Sigmoid colon (tissue), 4 donors: ENCODE measurements around the gene VAT1L.

Experiments
- CTCF ChIP-seq, 4 experiments: fragments of 450-650 bp in 3 of 4; fragments of 200-600 bp in 1 of 4; IDR thresholded peaks; one replicate each; pipeline ENCODE4 v1.5.1; 2016 to 2019; ENCODE audit warnings: antibody characterized with exemption in 4 of 4, mild to moderate bottlenecking in 3 of 4, moderate library complexity in 2 of 4
- EP300 ChIP-seq, 4 donors: sonication (generic); formaldehyde crosslinking; IDR thresholded peaks; one replicate each; pipeline ENCODE4 v1.6.1; 2017; ENCODE audit warnings: antibody characterized with exemption in 4 of 4
- POLR2A ChIP-seq, 2 donors: fragments of 450-650 bp; IDR thresholded peaks; one replicate each; pipeline ENCODE4 v1.6.1; 2016; ENCODE audit warnings: antibody characterized with exemption in 2 of 2, mild to moderate bottlenecking in 2 of 2, moderate library complexity in 2 of 2
- POLR2AphosphoS5 ChIP-seq, 4 donors: sonication (generic); formaldehyde crosslinking; IDR thresholded peaks; one replicate each; pipeline ENCODE4 v1.6.1; 2017; ENCODE audit warnings: antibody characterized with exemption in 4 of 4

DNA sequence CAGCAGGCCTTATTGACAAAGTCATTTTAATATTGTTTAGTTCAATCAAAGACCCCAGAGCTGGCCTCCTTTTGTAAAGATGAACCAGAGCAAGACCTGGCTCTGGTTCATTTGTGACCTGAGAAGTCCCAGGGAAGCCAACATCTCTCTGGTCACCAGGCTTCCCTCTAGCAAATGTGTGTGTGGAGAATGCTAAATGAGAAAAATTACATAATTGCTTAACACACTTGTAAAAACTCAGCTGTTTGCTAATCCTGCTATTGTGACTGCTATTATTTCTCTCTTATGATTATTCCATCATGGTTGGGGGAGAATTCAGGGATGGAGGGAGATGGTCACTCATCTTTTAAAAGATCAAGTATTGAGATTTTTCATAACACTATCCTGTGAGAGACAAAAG, 139.7 kb downstream of the VAT1L start:
- TF ChIP-seq CTCF (IDR thresholded peaks at IDR 0.05) (no peak), POLR2A (IDR thresholded peaks at IDR 0.05) (no peak), POLR2AphosphoS5 (IDR thresholded peaks at IDR 0.05) (no peak), EP300 (IDR thresholded peaks at IDR 0.05) (no peak)
